HepG2 (cell line): ENCODE data around the gene TRERF1. TPM values are rescaled to one million over a fixed set of nuclear protein-coding genes. Genes with fewer than 3 reads are reported as not detected.

Experiments used
- CHD2 ChIP-seq: IDR thresholded peaks from 2 replicates; pipeline ENCODE4 v1.6.1; 2011; ENCODE audit warnings: low read depth, low read length, improper control_type of control experiment
- KMT2A ChIP-seq: sonication (generic); formaldehyde crosslinking; IDR thresholded peaks from 2 replicates; pipeline ENCODE4 v1.4.0; 2020; ENCODE audit warnings: missing genetic modification reagents
- NCOA1 ChIP-seq: sonication (generic); formaldehyde crosslinking; IDR thresholded peaks from 2 replicates; pipeline ENCODE4 v1.9.0; 2021; ENCODE audit warnings: missing genetic modification reagents
- PCBP2 ChIP-seq: fragments of 200-400 bp; formaldehyde crosslinking; optimal IDR thresholded peaks from 2 replicates; pipeline ENCODE3; 2018; ENCODE audit warnings: low read length, low read depth; ENCODE audit not compliant: poor library complexity, severe bottlenecking
- YEATS2 ChIP-seq: sonication (generic); formaldehyde crosslinking; IDR thresholded peaks from 2 replicates; pipeline ENCODE4 v1.4.0; 2020; ENCODE audit warnings: missing genetic modification reagents, borderline replicate concordance
- polyA plus RNA-seq, 8 experiments: library from polyadenylated mRNA; depleted of rRNA in 3 of 8; stranded (reverse) in 7 of 8; unstranded in 1 of 8; fragments of >200 nt; fragmentation: Illumina TruSeq in 4 of 8; extraction: Trizol in 4 of 8; gene quantifications; 2 replicates each; pipeline versions ENCODE4 v1.2.1 to v1.2.3, GENCODE V29; 2011 to 2016; ENCODE audit warnings: low read depth in 4 of 8, missing spikeins in 1 of 8, mixed read lengths in 1 of 8; ENCODE audit not compliant: insufficient read depth in 1 of 8
- total RNA-seq, 5 experiments: library from RNA; depleted of rRNA; stranded (reverse); fragments of >200 nt; fragmentation: Illumina TruSeq; extraction: Trizol; gene quantifications; 2 replicates each; pipeline ENCODE4 v1.2.3, GENCODE V29; 2016; ENCODE audit warnings: low read depth in 1 of 5
- TF ChIP-seq, protein P1 (sequence below): sonication (generic); formaldehyde crosslinking; IDR thresholded peaks from 2 replicates; pipeline ENCODE4 v1.4.0; 2020; ENCODE audit warnings: missing genetic modification reagents
- TF ChIP-seq, protein P2 (sequence below): sonication (generic); formaldehyde crosslinking; IDR thresholded peaks from 2 replicates; pipeline ENCODE4 v1.5.0; 2020; ENCODE audit warnings: missing genetic modification reagents
- TF ChIP-seq, protein P3 (sequence below): IDR thresholded peaks from 2 replicates; pipeline ENCODE4 v1.6.1; 2016; ENCODE audit warnings: missing compliant biosample characterization, missing genetic modification reagents, borderline replicate concordance
- TF ChIP-seq, protein P4 (sequence below): sonication (generic); formaldehyde crosslinking; IDR thresholded peaks from 2 replicates; pipeline ENCODE4 v1.8.0; 2022; ENCODE audit warnings: low read depth, missing genetic modification reagents
- TF ChIP-seq, protein P5 (sequence below): sonication (generic); formaldehyde crosslinking; IDR thresholded peaks from 2 replicates; pipeline ENCODE4 v1.4.0; 2020; ENCODE audit warnings: missing genetic modification reagents
- TF ChIP-seq, protein P6 (sequence below): IDR thresholded peaks from 2 replicates; pipeline ENCODE4 v1.4.0; 2020; ENCODE audit warnings: mild to moderate bottlenecking, missing genetic modification reagents

TRERF1 gene
- total and polyA plus RNA-seq, 2 of the 13 experiments (the other 11 are each of a cell fraction or from before 2014, with no cell fraction given): 0.02 TPM; not detected in 1

DNA sequence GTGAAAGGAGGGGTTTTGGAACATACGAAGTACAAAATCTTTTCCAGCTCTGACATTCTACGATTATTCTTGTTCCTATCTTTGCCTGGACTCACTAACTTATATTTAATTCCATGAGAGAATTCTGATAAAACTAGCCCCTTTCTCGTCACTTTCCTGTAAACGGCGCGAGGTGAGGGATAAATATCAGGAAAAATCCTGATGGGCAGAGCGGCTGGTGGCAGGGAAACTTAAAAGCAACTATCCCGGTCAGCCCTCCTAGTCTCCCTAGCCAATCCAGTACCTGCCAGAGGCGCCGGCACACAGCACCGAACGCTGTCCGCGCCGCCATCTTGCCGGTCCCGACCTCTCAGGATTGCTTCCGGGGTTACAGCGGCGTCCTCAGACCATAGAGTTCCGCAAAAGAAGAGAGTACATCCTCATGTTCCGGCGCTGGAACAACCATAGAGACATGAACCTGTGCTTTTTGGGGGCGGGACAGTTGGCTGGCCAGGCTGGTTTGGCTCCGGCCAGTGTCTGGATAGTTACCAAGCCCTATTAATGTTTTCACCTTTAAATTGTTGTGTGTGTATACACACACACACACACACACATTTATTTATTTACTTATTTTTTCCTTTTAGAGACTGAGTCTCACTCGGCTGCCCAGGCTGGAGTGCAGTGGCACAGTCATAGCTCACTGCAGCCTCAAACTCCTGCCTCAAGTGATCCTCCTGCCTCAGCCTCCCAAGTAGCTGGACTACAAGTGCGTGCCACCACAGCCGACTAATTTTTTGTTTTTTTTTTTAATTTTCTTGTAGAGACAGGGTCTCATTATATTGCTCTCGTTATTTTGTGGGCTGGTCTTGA is 234.0 kb downstream of the TRERF1 start, which contains the start of gene MRPS10 (continued):
- TF ChIP-seq, protein P1, sequence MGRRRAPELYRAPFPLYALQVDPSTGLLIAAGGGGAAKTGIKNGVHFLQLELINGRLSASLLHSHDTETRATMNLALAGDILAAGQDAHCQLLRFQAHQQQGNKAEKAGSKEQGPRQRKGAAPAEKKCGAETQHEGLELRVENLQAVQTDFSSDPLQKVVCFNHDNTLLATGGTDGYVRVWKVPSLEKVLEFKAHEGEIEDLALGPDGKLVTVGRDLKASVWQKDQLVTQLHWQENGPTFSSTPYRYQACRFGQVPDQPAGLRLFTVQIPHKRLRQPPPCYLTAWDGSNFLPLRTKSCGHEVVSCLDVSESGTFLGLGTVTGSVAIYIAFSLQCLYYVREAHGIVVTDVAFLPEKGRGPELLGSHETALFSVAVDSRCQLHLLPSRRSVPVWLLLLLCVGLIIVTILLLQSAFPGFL (CRISPR knock-in tag): no peak
- TF ChIP-seq, protein P2, sequence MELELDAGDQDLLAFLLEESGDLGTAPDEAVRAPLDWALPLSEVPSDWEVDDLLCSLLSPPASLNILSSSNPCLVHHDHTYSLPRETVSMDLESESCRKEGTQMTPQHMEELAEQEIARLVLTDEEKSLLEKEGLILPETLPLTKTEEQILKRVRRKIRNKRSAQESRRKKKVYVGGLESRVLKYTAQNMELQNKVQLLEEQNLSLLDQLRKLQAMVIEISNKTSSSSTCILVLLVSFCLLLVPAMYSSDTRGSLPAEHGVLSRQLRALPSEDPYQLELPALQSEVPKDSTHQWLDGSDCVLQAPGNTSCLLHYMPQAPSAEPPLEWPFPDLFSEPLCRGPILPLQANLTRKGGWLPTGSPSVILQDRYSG (CRISPR knock-in tag): no peak
- no peak for TF ChIP-seq PCBP2
- TF ChIP-seq, protein P3, sequence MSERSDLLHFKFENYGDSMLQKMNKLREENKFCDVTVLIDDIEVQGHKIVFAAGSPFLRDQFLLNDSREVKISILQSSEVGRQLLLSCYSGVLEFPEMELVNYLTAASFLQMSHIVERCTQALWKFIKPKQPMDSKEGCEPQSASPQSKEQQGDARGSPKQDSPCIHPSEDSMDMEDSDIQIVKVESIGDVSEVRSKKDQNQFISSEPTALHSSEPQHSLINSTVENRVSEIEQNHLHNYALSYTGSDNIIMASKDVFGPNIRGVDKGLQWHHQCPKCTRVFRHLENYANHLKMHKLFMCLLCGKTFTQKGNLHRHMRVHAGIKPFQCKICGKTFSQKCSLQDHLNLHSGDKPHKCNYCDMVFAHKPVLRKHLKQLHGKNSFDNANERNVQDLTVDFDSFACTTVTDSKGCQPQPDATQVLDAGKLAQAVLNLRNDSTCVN (CRISPR knock-in tag): peak; percentile 84; the same call in 1 of the 2 replicates
- TF ChIP-seq KMT2A (CRISPR knock-in tag): peak; percentile 96
- TF ChIP-seq, protein P4, sequence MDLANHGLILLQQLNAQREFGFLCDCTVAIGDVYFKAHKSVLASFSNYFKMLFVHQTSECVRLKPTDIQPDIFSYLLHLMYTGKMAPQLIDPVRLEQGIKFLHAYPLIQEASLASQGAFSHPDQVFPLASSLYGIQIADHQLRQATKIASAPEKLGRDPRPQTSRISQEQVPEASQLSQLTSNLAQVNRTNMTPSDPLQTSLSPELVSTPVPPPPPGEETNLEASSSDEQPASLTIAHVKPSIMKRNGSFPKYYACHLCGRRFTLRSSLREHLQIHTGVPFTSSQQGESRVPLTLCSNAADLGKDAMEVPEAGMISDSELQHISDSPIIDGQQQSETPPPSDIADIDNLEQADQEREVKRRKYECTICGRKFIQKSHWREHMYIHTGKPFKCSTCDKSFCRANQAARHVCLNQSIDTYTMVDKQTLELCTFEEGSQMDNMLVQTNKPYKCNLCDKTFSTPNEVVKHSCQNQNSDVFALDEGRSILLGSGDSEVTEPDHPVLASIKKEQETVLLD (CRISPR knock-in tag): peak; percentile 85
- peak; percentile 98 for TF ChIP-seq YEATS2
- peak; percentile 26; the same call in 1 of the 2 replicates for TF ChIP-seq CHD2
- TF ChIP-seq, protein P5, sequence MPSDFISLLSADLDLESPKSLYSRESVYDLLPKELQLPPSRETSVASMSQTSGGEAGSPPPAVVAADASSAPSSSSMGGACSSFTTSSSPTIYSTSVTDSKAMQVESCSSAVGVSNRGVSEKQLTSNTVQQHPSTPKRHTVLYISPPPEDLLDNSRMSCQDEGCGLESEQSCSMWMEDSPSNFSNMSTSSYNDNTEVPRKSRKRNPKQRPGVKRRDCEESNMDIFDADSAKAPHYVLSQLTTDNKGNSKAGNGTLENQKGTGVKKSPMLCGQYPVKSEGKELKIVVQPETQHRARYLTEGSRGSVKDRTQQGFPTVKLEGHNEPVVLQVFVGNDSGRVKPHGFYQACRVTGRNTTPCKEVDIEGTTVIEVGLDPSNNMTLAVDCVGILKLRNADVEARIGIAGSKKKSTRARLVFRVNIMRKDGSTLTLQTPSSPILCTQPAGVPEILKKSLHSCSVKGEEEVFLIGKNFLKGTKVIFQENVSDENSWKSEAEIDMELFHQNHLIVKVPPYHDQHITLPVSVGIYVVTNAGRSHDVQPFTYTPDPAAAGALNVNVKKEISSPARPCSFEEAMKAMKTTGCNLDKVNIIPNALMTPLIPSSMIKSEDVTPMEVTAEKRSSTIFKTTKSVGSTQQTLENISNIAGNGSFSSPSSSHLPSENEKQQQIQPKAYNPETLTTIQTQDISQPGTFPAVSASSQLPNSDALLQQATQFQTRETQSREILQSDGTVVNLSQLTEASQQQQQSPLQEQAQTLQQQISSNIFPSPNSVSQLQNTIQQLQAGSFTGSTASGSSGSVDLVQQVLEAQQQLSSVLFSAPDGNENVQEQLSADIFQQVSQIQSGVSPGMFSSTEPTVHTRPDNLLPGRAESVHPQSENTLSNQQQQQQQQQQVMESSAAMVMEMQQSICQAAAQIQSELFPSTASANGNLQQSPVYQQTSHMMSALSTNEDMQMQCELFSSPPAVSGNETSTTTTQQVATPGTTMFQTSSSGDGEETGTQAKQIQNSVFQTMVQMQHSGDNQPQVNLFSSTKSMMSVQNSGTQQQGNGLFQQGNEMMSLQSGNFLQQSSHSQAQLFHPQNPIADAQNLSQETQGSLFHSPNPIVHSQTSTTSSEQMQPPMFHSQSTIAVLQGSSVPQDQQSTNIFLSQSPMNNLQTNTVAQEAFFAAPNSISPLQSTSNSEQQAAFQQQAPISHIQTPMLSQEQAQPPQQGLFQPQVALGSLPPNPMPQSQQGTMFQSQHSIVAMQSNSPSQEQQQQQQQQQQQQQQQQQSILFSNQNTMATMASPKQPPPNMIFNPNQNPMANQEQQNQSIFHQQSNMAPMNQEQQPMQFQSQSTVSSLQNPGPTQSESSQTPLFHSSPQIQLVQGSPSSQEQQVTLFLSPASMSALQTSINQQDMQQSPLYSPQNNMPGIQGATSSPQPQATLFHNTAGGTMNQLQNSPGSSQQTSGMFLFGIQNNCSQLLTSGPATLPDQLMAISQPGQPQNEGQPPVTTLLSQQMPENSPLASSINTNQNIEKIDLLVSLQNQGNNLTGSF: no peak
- TF ChIP-seq, protein P6, sequence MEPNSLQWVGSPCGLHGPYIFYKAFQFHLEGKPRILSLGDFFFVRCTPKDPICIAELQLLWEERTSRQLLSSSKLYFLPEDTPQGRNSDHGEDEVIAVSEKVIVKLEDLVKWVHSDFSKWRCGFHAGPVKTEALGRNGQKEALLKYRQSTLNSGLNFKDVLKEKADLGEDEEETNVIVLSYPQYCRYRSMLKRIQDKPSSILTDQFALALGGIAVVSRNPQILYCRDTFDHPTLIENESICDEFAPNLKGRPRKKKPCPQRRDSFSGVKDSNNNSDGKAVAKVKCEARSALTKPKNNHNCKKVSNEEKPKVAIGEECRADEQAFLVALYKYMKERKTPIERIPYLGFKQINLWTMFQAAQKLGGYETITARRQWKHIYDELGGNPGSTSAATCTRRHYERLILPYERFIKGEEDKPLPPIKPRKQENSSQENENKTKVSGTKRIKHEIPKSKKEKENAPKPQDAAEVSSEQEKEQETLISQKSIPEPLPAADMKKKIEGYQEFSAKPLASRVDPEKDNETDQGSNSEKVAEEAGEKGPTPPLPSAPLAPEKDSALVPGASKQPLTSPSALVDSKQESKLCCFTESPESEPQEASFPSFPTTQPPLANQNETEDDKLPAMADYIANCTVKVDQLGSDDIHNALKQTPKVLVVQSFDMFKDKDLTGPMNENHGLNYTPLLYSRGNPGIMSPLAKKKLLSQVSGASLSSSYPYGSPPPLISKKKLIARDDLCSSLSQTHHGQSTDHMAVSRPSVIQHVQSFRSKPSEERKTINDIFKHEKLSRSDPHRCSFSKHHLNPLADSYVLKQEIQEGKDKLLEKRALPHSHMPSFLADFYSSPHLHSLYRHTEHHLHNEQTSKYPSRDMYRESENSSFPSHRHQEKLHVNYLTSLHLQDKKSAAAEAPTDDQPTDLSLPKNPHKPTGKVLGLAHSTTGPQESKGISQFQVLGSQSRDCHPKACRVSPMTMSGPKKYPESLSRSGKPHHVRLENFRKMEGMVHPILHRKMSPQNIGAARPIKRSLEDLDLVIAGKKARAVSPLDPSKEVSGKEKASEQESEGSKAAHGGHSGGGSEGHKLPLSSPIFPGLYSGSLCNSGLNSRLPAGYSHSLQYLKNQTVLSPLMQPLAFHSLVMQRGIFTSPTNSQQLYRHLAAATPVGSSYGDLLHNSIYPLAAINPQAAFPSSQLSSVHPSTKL: peak; percentile 75
- no peak for TF ChIP-seq NCOA1 (CRISPR knock-in tag)
